ENCODE measurements around the gene FA2H.

FA2H gene

DNA sequence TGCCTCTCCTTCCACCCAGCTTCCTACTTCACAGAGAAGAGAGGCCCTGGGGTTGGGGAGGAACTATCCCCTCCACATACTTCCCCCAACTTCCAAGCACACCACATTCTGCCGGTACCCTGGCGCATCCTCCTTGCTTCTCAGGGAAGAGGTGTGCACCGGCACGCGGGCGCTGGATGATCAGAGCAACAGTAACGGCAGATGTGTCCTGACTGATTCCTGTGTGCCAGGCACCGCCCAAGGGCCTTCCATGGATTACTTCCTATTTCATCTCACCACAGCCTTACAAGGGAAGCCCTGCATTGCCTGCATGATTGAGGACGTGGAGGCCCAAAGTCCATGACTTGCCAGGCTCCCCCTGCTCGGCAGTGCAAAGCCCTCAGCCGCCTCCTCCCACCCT, 52.9 kb downstream of the FA2H start:
- no peak for DNase-seq

DNA sequence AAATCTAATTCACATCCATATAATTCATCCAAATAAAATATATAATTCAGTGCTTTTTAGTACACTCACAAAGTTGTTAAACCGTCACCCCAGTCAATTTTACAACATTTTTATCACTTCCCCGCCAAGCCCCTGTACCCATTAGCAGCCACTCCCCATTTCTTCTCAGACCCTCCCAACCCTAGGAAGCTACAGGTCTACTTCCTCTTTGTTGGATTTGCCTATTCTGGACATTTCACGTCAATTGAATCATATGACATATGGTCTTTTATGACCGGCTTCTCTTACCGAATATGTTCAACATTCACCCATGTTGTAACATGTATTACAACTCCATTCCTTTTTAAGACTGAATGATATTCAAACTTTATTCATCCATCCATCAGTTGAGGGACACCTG, 54.0 kb downstream of the FA2H start:
- DNase-seq, result no peak

GRCh38 chr16:74718741-74719610, 55.6 kb downstream of the FA2H start:
- DNase-seq, result no peak

DNA sequence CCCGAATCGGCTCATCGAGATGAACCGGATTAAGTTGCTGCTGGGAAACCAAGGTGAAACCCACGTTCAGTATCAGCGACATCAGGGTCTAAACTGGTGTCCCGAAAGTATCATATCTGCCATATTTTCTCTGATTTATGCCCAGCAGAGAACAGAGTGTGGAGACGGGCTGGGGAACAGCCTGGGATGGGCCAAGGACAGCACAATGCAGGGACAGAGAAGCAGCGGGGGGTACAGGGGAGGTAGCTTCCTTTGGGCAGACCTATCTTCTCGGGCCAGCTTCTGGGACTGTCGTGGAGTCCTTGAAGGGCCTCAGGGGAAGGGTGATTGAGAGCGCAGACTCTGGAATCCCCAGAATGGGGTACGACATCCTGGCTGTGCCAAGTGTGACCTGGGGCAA, 56.5 kb downstream of the FA2H start:
- DNase-seq, result no peak

DNA sequence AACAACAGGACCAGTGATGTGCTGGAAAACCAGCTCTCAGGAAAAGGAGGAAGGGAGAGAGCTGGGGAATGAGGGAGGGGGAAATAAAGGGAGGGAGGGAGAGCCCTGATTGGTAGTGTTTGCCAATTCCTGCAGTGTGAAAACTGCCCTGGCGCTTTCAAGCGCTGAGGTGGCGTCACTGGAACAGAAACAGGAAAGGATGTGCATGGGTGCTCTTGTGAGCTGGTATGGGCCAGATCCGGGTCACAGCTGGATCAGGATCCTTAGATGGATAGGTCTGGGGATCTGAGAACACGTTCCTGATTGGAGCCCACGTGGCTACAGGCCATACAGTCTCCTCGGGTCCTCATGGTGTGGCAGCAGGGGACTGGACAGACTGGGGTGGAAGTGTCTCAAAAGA, 57.3 kb downstream of the FA2H start:
- DNase-seq, result no peak

- DNase-seq, result no peak
Observed at GRCh38 chr16:74716355-74716754, 58.3 kb downstream of the FA2H start.

DNA sequence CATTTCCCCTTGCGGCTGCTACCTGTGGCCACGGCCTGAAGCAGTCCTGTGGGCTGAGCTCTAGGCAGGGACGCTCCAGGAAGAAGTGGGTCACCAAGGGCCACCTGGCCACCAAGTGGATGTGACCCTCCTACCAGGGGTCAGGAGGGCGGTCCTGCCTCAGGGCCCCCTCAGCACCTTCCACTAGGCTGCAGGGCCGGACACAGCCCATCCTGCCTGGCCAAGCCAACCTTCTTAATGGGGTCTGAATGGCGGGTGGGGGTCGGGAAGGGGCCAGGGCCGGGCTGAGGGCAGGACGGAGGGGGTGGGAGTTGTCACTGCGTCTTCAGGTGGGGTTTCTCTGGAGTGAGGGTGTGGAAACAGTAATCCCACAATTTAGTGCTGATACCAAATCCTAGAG, 60.7 kb downstream of the FA2H start:
- DNase-seq, result no peak

- no peak for DNase-seq
Observed at GRCh38 chr16:74713325-74713724, 61.3 kb downstream of the FA2H start.

DNA sequence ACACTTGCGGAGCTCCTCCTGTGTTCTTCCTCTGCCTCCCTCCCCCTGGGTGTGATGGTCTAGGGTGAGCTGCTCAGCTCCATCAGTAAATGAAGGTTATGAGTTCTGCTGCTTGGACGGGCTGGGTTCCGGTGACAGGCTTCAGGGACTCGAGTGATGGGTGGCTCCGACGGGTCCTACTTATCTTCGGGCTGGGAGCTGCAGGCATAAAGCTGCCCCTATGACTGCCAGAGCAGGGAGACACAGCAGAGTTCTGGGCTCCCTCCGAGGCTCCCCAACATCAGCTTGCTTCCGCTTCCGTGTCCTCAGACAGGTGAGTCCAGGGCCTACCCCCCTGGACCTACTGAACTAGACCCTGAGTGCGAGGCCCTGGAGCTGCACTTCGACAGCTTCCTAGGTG, 62.7 kb downstream of the FA2H start:
- DNase-seq, result no peak

GRCh38 chr16:74710401-74710800, 64.2 kb downstream of the FA2H start:
- DNase-seq, result no peak

DNA sequence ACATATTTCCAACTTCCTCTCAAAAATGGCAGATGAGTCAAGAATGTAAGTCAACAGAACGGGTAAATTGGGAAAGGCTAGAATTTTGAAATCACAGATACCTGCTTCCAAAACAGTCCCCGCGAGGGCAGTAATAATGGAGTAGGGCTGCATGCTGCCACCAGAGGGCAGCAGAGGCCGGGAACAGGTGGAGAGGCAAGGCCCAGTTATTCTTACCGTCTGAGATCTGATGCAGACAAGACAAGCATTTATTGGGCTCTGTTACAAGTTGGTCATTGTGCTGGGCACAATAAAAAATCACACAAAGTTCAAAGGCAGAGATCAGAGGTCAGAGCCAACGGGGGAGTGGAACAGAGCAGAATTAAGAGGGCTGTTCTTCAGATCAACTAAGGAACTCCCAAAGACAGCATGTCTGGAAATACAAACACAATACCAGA, 65.2 kb downstream of the FA2H start:
- peak; percentile 57 to 81 (median 60) for DNase-seq

GRCh38 chr16:74700438-74701225, 74.0 kb downstream of the FA2H start, which contains the start of gene MLKL:
TSS of gene MLKL (minus strand) at chr16:74700862. CDS start at chr16:74695757, 5,105 bp downstream.
- peak; percentile 1 to 55 (median 32) for DNase-seq

DNA sequence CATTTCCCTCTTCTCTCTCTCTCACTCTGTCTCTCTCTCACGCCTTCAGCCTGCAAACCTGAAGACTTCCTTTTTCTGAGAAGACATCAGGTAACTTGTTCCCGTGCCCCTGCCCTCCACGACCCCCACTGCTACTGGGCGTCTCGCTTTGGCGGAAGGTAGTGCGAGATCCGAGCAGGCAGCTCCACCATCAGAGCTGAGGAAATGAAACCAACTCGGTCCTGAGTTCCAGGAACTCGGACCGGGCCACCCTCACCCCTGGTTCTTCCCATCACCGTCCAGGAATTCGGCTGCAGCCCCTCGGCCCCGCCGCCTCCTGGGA, 74.5 kb downstream of the FA2H start:
- DNase-seq, result peak in 2 of 3 experiments; percentile 24 to 32

DNA sequence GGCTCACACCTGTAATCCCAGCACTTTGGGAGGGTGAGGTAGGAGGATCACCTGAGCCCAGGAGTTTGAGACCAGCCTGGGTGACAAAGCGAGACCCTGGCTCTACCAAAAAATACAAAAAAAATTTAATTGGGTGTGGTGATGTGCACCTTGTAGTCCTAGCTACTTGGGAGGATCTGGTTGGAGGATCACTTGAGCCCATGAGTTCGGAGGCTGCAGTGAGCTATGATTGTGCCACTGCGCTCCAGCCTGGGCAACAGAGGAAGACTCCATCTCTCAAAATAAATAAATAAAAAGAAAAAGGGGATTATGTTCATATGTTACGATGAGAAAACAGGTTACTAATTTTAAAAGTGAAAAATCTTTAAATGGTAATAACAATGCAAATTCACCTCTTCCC, 75.0 kb downstream of the FA2H start:
- no peak for DNase-seq

GRCh38 chr16:74698222-74698621, 76.4 kb downstream of the FA2H start:
- DNase-seq, result no peak

DNA sequence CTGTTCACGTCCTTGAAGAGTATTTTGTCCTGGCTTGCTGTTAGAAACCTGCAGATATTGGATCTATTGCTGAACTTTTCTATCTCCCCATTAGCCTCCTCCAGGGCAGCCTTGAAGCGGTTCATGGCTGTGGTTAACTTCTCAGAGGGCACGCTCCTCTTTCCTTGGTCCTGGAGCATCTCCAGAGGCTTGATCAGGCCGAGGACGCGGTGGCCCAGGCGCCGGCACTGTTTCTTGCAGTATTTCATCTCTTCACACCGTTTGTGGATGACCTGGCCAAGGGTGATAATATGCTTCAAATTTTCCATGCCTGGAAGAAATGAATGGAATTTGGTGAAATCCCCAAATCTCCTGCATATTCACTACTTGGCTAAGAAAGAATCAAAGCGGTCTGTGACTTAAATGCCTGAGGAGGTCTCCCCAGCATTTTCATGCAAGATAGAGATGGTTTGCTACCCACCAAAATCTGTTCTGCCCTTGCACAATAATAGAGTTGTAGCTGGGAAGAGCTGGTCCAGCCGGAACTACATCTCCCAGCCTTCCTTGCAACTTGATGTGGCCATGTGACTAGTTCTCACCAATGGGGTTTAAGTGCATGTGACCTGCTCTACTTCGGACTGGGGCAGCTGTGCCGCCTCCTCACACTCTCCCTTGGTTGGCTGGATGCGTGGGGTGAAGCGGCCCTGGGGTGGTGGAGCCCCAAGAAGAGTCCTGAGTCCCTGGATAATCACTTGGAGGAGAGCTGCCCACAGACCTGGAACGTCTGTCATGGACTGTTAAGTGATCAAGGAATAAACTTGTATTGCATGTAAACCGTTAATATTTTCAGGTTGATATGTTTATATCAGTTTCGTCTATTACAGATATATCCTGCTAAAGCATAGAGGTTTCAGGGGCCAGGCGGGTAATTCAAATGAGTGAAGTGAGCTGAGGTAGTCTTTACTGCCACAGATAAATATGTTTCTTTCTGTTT, 78.9 kb downstream of the FA2H start:
- DNase-seq, result peak; percentile 60 to 71 (median 65)

GRCh38 chr16:74691093-74691855, 83.3 kb downstream of the FA2H start:
- no peak for DNase-seq

- no peak for DNase-seq
Observed at GRCh38 chr16:74682556-74682955, 92.1 kb downstream of the FA2H start.

DNA sequence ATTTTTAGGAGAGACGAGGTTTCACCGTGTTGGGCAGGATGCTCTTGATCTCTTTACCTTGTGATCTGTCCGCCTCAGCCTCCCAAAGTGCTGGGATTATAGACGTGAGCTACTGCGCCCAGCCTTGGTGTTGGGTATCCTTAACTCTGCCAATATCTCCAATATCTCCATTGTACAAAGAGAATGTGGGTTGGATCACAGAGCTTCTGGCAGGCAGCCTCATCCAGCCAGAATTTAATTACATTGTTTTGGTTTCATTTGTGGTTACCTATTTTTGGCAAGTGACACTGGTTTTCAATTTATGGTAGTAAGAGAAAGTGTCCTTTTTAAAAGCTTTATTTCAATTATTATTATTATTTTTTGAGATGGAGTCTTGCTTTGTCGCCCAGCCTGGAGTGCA, 93.9 kb downstream of the FA2H start:
- no peak for DNase-seq

DNA sequence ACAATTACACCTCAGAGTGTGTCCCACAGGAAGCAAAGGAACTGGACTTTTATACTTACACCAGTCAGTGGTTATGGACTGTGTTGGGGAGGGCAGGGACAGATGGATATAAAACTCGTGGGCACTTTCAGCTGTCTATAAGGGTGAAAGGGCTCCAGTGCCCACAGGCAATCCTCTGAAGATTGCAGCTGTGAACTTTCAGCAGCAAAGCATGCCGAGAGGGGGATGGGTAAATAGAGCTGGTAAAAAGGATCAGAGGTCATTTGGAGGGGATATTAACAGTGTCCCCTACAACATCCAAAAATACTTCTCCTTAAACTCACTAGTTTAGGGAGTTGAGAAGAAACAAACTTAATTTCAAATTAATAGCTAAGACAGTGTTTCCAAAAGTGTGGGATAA, 94.6 kb downstream of the FA2H start:
- DNase-seq, result no peak

- no peak for DNase-seq
Observed at GRCh38 chr16:74677868-74678267, 96.8 kb downstream of the FA2H start.

- DNase-seq, result no peak
Observed at GRCh38 chr16:74673876-74674275, 100.7 kb downstream of the FA2H start.
